Liver (tissue), 9 donors: ENCODE data around the gene ZNF664. TPM values are rescaled to one million over a fixed set of nuclear protein-coding genes. Genes with fewer than 3 reads are reported as not detected.

ENCODE experiments used
- DNase-seq: peaks from one replicate; pipeline ENCODE4 v3.0.0-alpha.2; 2017; ENCODE audit warnings: low spot score
- H3K27ac ChIP-seq, 2 donors: one replicate each; pipeline ENCODE4 v1.7.0; 2013; ENCODE audit warnings: inconsistent platforms in 2 of 2, low read length in 2 of 2, control low read depth in 1 of 2, low read depth in 1 of 2, mild to moderate bottlenecking in 1 of 2
- H3K27me3 ChIP-seq, 4 donors: one replicate each; pipeline versions ENCODE4 v1.6.1 to v1.7.0; 2013; ENCODE audit warnings: low read length in 3 of 4, inconsistent platforms in 1 of 4, mild to moderate bottlenecking in 1 of 4, moderate library complexity in 1 of 4; ENCODE audit not compliant: control insufficient read depth in 4 of 4, insufficient read depth in 4 of 4
- H3K36me3 ChIP-seq, 4 donors: one replicate each; pipeline versions ENCODE4 v1.6.1 to v1.7.0; 2013; ENCODE audit warnings: low read length in 3 of 4, mild to moderate bottlenecking in 3 of 4, low read depth in 1 of 4, moderate library complexity in 1 of 4; ENCODE audit not compliant: control insufficient read depth in 4 of 4, insufficient read depth in 3 of 4
- H3K4me1 ChIP-seq, 4 donors: one replicate each; pipeline versions ENCODE4 v1.6.1 to v1.7.0; 2013; ENCODE audit warnings: low read length in 3 of 4, mild to moderate bottlenecking in 3 of 4, moderate library complexity in 1 of 4; ENCODE audit not compliant: control insufficient read depth in 4 of 4, insufficient read depth in 4 of 4
- H3K4me3 ChIP-seq, 3 donors: one replicate each; pipeline versions ENCODE4 v1.6.1 to v1.7.0; 2013; ENCODE audit warnings: low read length in 3 of 3, control low read depth in 1 of 3, low read depth in 1 of 3, mild to moderate bottlenecking in 1 of 3
- H3K9ac ChIP-seq, 2 donors: one replicate each; pipeline ENCODE4 v1.7.0; 2013; ENCODE audit warnings: low read length in 2 of 2, mild to moderate bottlenecking in 2 of 2, moderate library complexity in 2 of 2, control low read depth in 1 of 2, low read depth in 1 of 2
- H3K9me3 ChIP-seq, 4 donors: one replicate each; pipeline versions ENCODE4 v1.6.1 to v1.7.0; 2013; ENCODE audit warnings: low read length in 3 of 4; ENCODE audit not compliant: control insufficient read depth in 4 of 4
- ATF3 ChIP-seq: IDR thresholded peaks from 2 replicates; pipeline ENCODE4 v1.6.1; 2016; ENCODE audit warnings: antibody characterized with exemption
- CTCF ChIP-seq: fragments of 150-350 bp; IDR thresholded peaks from 2 replicates; pipeline ENCODE4 v1.5.1; 2017; ENCODE audit warnings: improper control_type of control experiment, low read depth, low read length; ENCODE audit not compliant: missing input control
- EGR1 ChIP-seq, 2 donors: IDR thresholded peaks; 2 replicates each; pipeline ENCODE4 v1.6.1; 2016 to 2018; ENCODE audit warnings: antibody characterized with exemption in 2 of 2, low read depth in 2 of 2
- FOXA2 ChIP-seq: IDR thresholded peaks from 2 replicates; pipeline ENCODE4 v1.6.1; 2016; ENCODE audit warnings: antibody characterized with exemption
- GABPA ChIP-seq, 2 donors: IDR thresholded peaks in 1 of 2; conservative IDR thresholded peaks in 1 of 2; 2 replicates each; pipeline ENCODE4 v1.6.1; 2016; ENCODE audit warnings: antibody characterized with exemption in 2 of 2, mild to moderate bottlenecking in 1 of 2, moderate library complexity in 1 of 2
- HNF4A ChIP-seq, 2 donors: conservative IDR thresholded peaks; 2 replicates each; pipeline ENCODE4 v1.6.1; 2016; ENCODE audit warnings: antibody characterized with exemption in 2 of 2, mild to moderate bottlenecking in 2 of 2
- HNF4G ChIP-seq: IDR thresholded peaks from 2 replicates; pipeline ENCODE4 v1.6.1; 2016; ENCODE audit warnings: antibody characterized with exemption
- JUND ChIP-seq, 2 donors: IDR thresholded peaks; 2 replicates each; pipeline ENCODE4 v1.6.1; 2016; ENCODE audit warnings: antibody characterized with exemption in 2 of 2
- NR2F2 ChIP-seq: IDR thresholded peaks from 2 replicates; pipeline ENCODE4 v1.6.1; 2016; ENCODE audit warnings: antibody characterized with exemption
- REST ChIP-seq: IDR thresholded peaks from 2 replicates; pipeline ENCODE4 v1.6.1; 2016; ENCODE audit warnings: antibody characterized with exemption, mild to moderate bottlenecking
- SP1 ChIP-seq: IDR thresholded peaks from 2 replicates; pipeline ENCODE4 v1.6.1; 2018; ENCODE audit warnings: antibody characterized with exemption, mild to moderate bottlenecking
- TAF1 ChIP-seq: conservative IDR thresholded peaks from 2 replicates; pipeline ENCODE4 v1.6.1; 2016; ENCODE audit warnings: antibody characterized with exemption, mild to moderate bottlenecking
- YY1 ChIP-seq: IDR thresholded peaks from 2 replicates; pipeline ENCODE4 v1.6.1; 2016; ENCODE audit warnings: antibody characterized with exemption, mild to moderate bottlenecking
- ZBTB33 ChIP-seq: IDR thresholded peaks from 2 replicates; pipeline ENCODE4 v1.6.1; 2016; ENCODE audit warnings: antibody characterized with exemption
- WGBS: extraction: QIAGEN DNeasy Blood & Tissue Kit; methylation state at CpG from one replicate; pipeline ENCODE4 v1.1.7; 2013; 5-methylcytosine and 5-hydroxymethylcytosine counted together
- polyA plus RNA-seq, 2 donors: library from polyadenylated mRNA; stranded (reverse) in 1 of 2; unstranded in 1 of 2; fragments of 200-250 nt in 1 of 2; fragments of >200 nt in 1 of 2; fragmentation: Nextera tagmentation in 1 of 2; extraction: Ambion mirVana in 1 of 2; gene quantifications; one replicate each; pipeline versions ENCODE4 v1.2.1 to v1.2.3, GENCODE V29; 2013 to 2015
- total RNA-seq, 2 donors: library from RNA; depleted of rRNA; stranded (reverse); fragments of >200 nt; gene quantifications; one replicate each; pipeline ENCODE4 v1.2.3, GENCODE V29; 2014
- donor health status: healthy.
- donor health status: healthy.
- donor health status: healthy.
- donor health status: healthy.
- donor health status: healthy.

The ZNF664 gene
- total and polyA plus RNA-seq, 4 donors, result 7.2 to 40.3 (median 29.6) TPM

GRCh38 chr12:123989753-123990152 lies 16.7 kb downstream of the ZNF664 start:
- Histone ChIP-seq H3K4me1 (peaks cover 0 to 23% (median 12%) of the 10 kb centered on the region in 4 donors), H3K9me3 (no peaks in the 10 kb centered on the region), H3K9ac (no peak overlapping the region), H3K27me3 (no peaks in the 10 kb centered on the region), H3K27ac (no peak overlapping the region), H3K36me3 (peaks cover 0 to 15% (median 8%) of the 10 kb centered on the region in 4 donors), H3K4me3 (no peak overlapping the region)
- no peak for TF ChIP-seq JUND (IDR thresholded peaks at IDR 0.05)
- peak in 1 of 2 donors; percentile 10 for TF ChIP-seq HNF4A (conservative IDR thresholded peaks at IDR 0.05)
- no peak for TF ChIP-seq HNF4G
- 90% methylated on average over 1 of the region's 1 CpG for WGBS
- DNase-seq, result no peak

- WGBS, result 79% methylated on average over 4 of the region's 4 CpGs
These were observed 17.5 kb downstream of the ZNF664 start for GRCh38 chr12:123990511-123990910.

More at GRCh38 chr12:123990511-123990910, 17.5 kb downstream of the ZNF664 start:
- no peak overlapping the region for H3K4me3 ChIP-seq
- TF ChIP-seq ATF3 (no peak), HNF4A (conservative IDR thresholded peaks at IDR 0.05) (no peak), SP1 (no peak), CTCF (no peak), EGR1 (IDR thresholded peaks at IDR 0.05; ENCODE audit: low read depth in 2 of 2) (no peak), GABPA (IDR thresholded peaks at IDR 0.05 in 1 of 2, conservative IDR thresholded peaks at IDR 0.05 in 1 of 2) (no peak), REST (no peak), FOXA2 (no peak), TAF1 (no peak), ZBTB33 (no peak), YY1 (no peak), NR2F2 (no peak)
- H3K27me3 ChIP-seq, result no peaks in the 10 kb centered on the region
- no peaks in the 10 kb centered on the region for H3K9me3 ChIP-seq
- H3K9ac ChIP-seq, result no peak overlapping the region
- peaks cover 0 to 15% (median 8%) of the 10 kb centered on the region in 4 donors for H3K36me3 ChIP-seq
- peaks cover 0 to 23% (median 12%) of the 10 kb centered on the region in 4 donors for H3K4me1 ChIP-seq
- DNase-seq, result no peak
- H3K27ac ChIP-seq, result no peak overlapping the region
